ENCODE measurements around the gene NRG3. TPM values are rescaled to one million over a fixed set of nuclear protein-coding genes. Genes with fewer than 3 reads are reported as not detected.

Gene NRG3
- total and polyA plus RNA-seq, 2 of the 8 experiments (the other 6 are each of a cell fraction or from before 2014, with no cell fraction given), result 4.2 to 5.0 TPM

GRCh38 chr10:82040336-82040735 lies 165.3 kb downstream of the NRG3 start:
- Histone ChIP-seq H2AFZ (ENCODE audit: low read length) (no peak overlapping the region), H3K79me1 (ENCODE audit: low read depth, low read length) (no peaks in the 10 kb centered on the region), H3K4me1 (replicated peaks in 1 of 4; ENCODE audit: control insufficient read depth in 3 of 4, insufficient read depth in 4 of 4, low read length in 3 of 4) (0 out of 7 replicates have a peak, but pooled peaks cover 0 to 2% (median 0%) of the 10 kb centered on the region in 4 experiments), H3K9ac (replicated peaks in 1 of 4; ENCODE audit: extremely low read depth in 1 of 4, low read depth in 3 of 4, low read length in 3 of 4) (no peak overlapping the region), H3K79me2 (ENCODE audit: control insufficient read depth in 1 of 2, insufficient read depth in 2 of 2, low read length in 2 of 2) (no peaks in the 10 kb centered on the region), H3K9me3 (ENCODE audit: insufficient read depth in 2 of 2, low read depth in 1 of 2, low read length in 1 of 2) (no peaks in the 10 kb centered on the region), H4K91ac (replicated peaks; ENCODE audit: insufficient read length, low read length) (no peak overlapping the region), H2BK20ac (ENCODE audit: low read length) (no peak overlapping the region), H3K4me2 (ENCODE audit: insufficient read depth in 1 of 2, low read depth in 2 of 2, low read length in 2 of 2) (no peak overlapping the region), H4K20me1 (replicated peaks in 1 of 2; ENCODE audit: control insufficient read depth in 1 of 2, insufficient read depth in 2 of 2, low read length in 2 of 2) (no peaks in the 10 kb centered on the region), H2BK120ac (replicated peaks; ENCODE audit: low read depth, low read length) (no peak overlapping the region), H3K18ac (ENCODE audit: extremely low read depth, low read length) (no peak overlapping the region), H4K8ac (ENCODE audit: extremely low read depth, insufficient read depth, low read length) (no peak overlapping the region), H3K27ac (ENCODE audit: low read depth, low read length) (no peak overlapping the region), H3K27me3 (replicated peaks in 1 of 4; ENCODE audit: control insufficient read depth in 3 of 4, extremely low read depth in 1 of 4, insufficient read depth in 3 of 4, low read length in 3 of 4) (no peaks in the 10 kb centered on the region), H2BK5ac (ENCODE audit: low read depth, low read length) (no peak overlapping the region), H3K4ac (replicated peaks; ENCODE audit: insufficient read length, low read depth, low read length) (no peak overlapping the region), H3K14ac (ENCODE audit: insufficient read length) (no peak overlapping the region), H4K5ac (ENCODE audit: insufficient read length, low read depth, low read length) (no peak overlapping the region), H3K4me3 (ENCODE audit: extremely low read depth in 1 of 4, insufficient read depth in 2 of 4, low read depth in 3 of 4, low read length in 4 of 4) (no peak overlapping the region), H3K23me2 (ENCODE audit: low read depth, low read length) (no peaks in the 10 kb centered on the region), H2BK15ac (ENCODE audit: low read length) (no peak overlapping the region), H3K56ac (replicated peaks; ENCODE audit: insufficient read length, low read depth, low read length) (no peak overlapping the region), H3K36me3 (ENCODE audit: control insufficient read depth in 2 of 4, insufficient read depth in 4 of 4, low read length in 3 of 4) (no peaks in the 10 kb centered on the region), H2BK12ac (ENCODE audit: low read depth, low read length) (no peak overlapping the region), H3K23ac (ENCODE audit: insufficient read length) (no peak overlapping the region), H2AK5ac (ENCODE audit: low read depth, low read length) (no peak overlapping the region)
- no peak for FAIRE-seq
- no peak for DNase-seq (ENCODE audit: low read depth in 1 of 2, low spot score in 2 of 2)
- 83% methylated on average over 1 of the region's 1 CpG; no CpG with 5 or more reads in 1 of the 2 experiments for WGBS, 2 experiments (ENCODE audit: extremely low coverage in 1 of 2, insufficient coverage in 1 of 2, insufficient read length in 1 of 2, insufficient replicate concordance in 2 of 2, low coverage in 1 of 2, low lambda C conversion rate in 2 of 2, missing lambda C conversion rate in 1 of 2)
- ChIA-PET CTCF (ENCODE audit: partially characterized antibody) (interaction anchor here (0.9 to 1.0 kb wide), 2 partner anchors 9 to 227 kb away, joined by 3 read pairs; no protein-coding TSS in a partner anchor), POLR2A (ENCODE audit: partially characterized antibody) (no interaction called here)
- TF ChIP-seq CHD2 (IDR thresholded peaks at IDR 0.05; ENCODE audit: low read length), result no peak
- no peak for TF ChIP-seq BACH1 (IDR thresholded peaks at IDR 0.05; ENCODE audit: low read length)
- no peak for TF ChIP-seq SAP30 (IDR thresholded peaks at IDR 0.05; ENCODE audit: insufficient read depth, insufficient replicate concordance, low read length)
- TF ChIP-seq EZH2 (IDR thresholded peaks at IDR 0.05; ENCODE audit: low read depth, low read length, severe bottlenecking), result no peak
- TF ChIP-seq CTBP2 (IDR thresholded peaks at IDR 0.05; ENCODE audit: borderline replicate concordance, insufficient read depth, insufficient read length, low read length), result no peak
- no peak for TF ChIP-seq USF2 (IDR thresholded peaks at IDR 0.05; ENCODE audit: low read length)
